PFSK-1 (cell line): ENCODE measurements around the gene STX3.

Experiments
- FOXP2 ChIP-seq: optimal IDR thresholded peaks from 2 replicates; pipeline ENCODE3; 2011; ENCODE audit warnings: borderline replicate concordance, control low read depth, inconsistent platforms; ENCODE audit not compliant: insufficient read depth; ENCODE audit errors: extremely low read length, extremely low read depth
- POLR2AphosphoS5 ChIP-seq: IDR thresholded peaks from 2 replicates; pipeline ENCODE4 v1.6.1; 2012; ENCODE audit warnings: low read depth, mild to moderate bottlenecking, control low read depth, low read length, moderate library complexity
- SIN3A ChIP-seq: IDR thresholded peaks from 2 replicates; pipeline ENCODE4 v1.6.1; 2012; ENCODE audit warnings: mild to moderate bottlenecking, low read length, moderate library complexity, borderline replicate concordance; ENCODE audit not compliant: insufficient read depth
- TAF1 ChIP-seq: IDR thresholded peaks from 2 replicates; pipeline ENCODE4 v1.6.1; 2012; ENCODE audit warnings: low read length, control low read depth, borderline replicate concordance; ENCODE audit not compliant: insufficient read depth
- TF ChIP-seq, protein P1 (sequence below), 2 experiments: IDR thresholded peaks; 2 replicates each; pipeline versions ENCODE4 v1.6.1 to v1.8.0; 2011 to 2012; ENCODE audit warnings: low read depth in 2 of 2, low read length in 2 of 2, control low read depth in 1 of 2, inconsistent platforms in 1 of 2, mild to moderate bottlenecking in 1 of 2, moderate library complexity in 1 of 2; ENCODE audit not compliant: insufficient read depth in 1 of 2

Gene STX3

GRCh38 chr11:59713745-59714144, 41.4 kb upstream of the STX3 start, which contains the start of gene OR10V1:
Gene OR10V1 (minus strand): TSS chr11:59713845. CDS start chr11:59713845, 0 bp downstream.
- TF ChIP-seq TAF1 = no peak
- TF ChIP-seq POLR2AphosphoS5 = no peak
- no peak for TF ChIP-seq FOXP2
- TF ChIP-seq SIN3A = no peak
- TF ChIP-seq, protein P1, sequence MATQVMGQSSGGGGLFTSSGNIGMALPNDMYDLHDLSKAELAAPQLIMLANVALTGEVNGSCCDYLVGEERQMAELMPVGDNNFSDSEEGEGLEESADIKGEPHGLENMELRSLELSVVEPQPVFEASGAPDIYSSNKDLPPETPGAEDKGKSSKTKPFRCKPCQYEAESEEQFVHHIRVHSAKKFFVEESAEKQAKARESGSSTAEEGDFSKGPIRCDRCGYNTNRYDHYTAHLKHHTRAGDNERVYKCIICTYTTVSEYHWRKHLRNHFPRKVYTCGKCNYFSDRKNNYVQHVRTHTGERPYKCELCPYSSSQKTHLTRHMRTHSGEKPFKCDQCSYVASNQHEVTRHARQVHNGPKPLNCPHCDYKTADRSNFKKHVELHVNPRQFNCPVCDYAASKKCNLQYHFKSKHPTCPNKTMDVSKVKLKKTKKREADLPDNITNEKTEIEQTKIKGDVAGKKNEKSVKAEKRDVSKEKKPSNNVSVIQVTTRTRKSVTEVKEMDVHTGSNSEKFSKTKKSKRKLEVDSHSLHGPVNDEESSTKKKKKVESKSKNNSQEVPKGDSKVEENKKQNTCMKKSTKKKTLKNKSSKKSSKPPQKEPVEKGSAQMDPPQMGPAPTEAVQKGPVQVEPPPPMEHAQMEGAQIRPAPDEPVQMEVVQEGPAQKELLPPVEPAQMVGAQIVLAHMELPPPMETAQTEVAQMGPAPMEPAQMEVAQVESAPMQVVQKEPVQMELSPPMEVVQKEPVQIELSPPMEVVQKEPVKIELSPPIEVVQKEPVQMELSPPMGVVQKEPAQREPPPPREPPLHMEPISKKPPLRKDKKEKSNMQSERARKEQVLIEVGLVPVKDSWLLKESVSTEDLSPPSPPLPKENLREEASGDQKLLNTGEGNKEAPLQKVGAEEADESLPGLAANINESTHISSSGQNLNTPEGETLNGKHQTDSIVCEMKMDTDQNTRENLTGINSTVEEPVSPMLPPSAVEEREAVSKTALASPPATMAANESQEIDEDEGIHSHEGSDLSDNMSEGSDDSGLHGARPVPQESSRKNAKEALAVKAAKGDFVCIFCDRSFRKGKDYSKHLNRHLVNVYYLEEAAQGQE (IDR thresholded peaks at IDR 0.05; ENCODE audit: insufficient read depth in 1 of 2, low read depth in 2 of 2, low read length in 2 of 2) = no peak

- TF ChIP-seq TAF1 (no peak), FOXP2 (no peak), SIN3A (no peak), POLR2AphosphoS5 (no peak)
- TF ChIP-seq, protein P1 (IDR thresholded peaks at IDR 0.05; ENCODE audit: insufficient read depth in 1 of 2, low read depth in 2 of 2, low read length in 2 of 2) = no peak
Observed at GRCh38 chr11:59716051-59716450, 39.1 kb upstream of the STX3 start.

- TF ChIP-seq SIN3A (no peak), TAF1 (no peak), FOXP2 (no peak), POLR2AphosphoS5 (no peak)
- TF ChIP-seq, protein P1 (IDR thresholded peaks at IDR 0.05; ENCODE audit: insufficient read depth in 1 of 2, low read depth in 2 of 2, low read length in 2 of 2) = no peak
Observed at GRCh38 chr11:59719556-59719955, 35.6 kb upstream of the STX3 start.

DNA sequence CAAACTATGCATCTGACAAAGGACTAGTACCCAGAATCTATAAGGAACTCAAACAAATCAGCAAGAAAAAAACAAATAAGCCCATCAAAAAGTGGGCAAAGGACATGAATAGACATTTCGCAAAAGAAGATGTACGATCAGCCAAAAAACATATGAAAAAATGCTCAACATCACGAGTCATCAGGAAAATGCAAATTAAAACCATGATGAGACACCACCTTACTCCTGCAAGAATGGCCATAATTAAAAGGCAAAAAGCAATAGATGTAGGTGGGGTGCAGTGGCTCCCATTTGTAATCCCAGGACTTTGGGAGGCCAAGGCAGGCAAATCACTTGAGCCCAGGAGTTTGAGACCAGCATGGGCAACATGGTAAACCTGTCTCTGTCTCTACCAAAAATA, 31.1 kb upstream of the STX3 start:
- TF ChIP-seq, protein P1 (IDR thresholded peaks at IDR 0.05; ENCODE audit: insufficient read depth in 1 of 2, low read depth in 2 of 2, low read length in 2 of 2) = no peak
- TF ChIP-seq TAF1 (no peak), FOXP2 (no peak), SIN3A (no peak), POLR2AphosphoS5 (no peak)

GRCh38 chr11:59727426-59727825, 27.8 kb upstream of the STX3 start:
- TF ChIP-seq TAF1 (no peak), POLR2AphosphoS5 (no peak), FOXP2 (no peak), SIN3A (no peak)
- TF ChIP-seq, protein P1 (IDR thresholded peaks at IDR 0.05; ENCODE audit: insufficient read depth in 1 of 2, low read depth in 2 of 2, low read length in 2 of 2) = no peak
